ENCODE data around the gene SLC2A9.

The SLC2A9 gene

DNA sequence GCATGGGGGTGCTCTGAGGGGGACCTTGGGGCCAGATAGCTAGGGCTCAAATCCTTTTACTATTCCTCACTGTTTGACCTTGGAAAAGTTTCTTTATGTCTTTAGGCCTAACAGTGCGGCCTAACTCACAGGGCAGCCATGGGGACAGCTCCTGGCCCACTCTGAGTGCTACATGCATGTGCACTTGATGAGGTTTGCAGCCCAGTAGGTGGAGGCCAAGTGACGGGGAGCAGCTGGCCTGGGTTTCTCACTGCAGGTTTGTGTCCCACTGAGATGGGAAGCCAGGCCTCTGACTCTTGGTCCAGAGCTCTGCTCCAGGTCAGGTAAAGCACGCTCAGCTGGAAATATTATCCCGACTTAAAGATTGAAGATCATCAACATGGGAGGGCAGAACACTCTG is 102.8 kb downstream of the SLC2A9 start:
- TF ChIP-seq, protein P1, sequence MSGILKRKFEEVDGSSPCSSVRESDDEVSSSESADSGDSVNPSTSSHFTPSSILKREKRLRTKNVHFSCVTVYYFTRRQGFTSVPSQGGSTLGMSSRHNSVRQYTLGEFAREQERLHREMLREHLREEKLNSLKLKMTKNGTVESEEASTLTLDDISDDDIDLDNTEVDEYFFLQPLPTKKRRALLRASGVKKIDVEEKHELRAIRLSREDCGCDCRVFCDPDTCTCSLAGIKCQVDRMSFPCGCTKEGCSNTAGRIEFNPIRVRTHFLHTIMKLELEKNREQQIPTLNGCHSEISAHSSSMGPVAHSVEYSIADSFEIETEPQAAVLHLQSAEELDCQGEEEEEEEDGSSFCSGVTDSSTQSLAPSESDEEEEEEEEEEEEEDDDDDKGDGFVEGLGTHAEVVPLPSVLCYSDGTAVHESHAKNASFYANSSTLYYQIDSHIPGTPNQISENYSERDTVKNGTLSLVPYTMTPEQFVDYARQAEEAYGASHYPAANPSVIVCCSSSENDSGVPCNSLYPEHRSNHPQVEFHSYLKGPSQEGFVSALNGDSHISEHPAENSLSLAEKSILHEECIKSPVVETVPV (CRISPR knock-in tag; IDR thresholded peaks at IDR 0.05), result no peak
- no peak for TF ChIP-seq CSDC2 (CRISPR knock-in tag; IDR thresholded peaks at IDR 0.05)
- no peak for TF ChIP-seq PPARA (CRISPR knock-in tag; IDR thresholded peaks at IDR 0.05; ENCODE audit: borderline replicate concordance)
- no peak for TF ChIP-seq TCF4 (CRISPR knock-in tag; IDR thresholded peaks at IDR 0.05; ENCODE audit: borderline replicate concordance)
- TF ChIP-seq, protein P2, sequence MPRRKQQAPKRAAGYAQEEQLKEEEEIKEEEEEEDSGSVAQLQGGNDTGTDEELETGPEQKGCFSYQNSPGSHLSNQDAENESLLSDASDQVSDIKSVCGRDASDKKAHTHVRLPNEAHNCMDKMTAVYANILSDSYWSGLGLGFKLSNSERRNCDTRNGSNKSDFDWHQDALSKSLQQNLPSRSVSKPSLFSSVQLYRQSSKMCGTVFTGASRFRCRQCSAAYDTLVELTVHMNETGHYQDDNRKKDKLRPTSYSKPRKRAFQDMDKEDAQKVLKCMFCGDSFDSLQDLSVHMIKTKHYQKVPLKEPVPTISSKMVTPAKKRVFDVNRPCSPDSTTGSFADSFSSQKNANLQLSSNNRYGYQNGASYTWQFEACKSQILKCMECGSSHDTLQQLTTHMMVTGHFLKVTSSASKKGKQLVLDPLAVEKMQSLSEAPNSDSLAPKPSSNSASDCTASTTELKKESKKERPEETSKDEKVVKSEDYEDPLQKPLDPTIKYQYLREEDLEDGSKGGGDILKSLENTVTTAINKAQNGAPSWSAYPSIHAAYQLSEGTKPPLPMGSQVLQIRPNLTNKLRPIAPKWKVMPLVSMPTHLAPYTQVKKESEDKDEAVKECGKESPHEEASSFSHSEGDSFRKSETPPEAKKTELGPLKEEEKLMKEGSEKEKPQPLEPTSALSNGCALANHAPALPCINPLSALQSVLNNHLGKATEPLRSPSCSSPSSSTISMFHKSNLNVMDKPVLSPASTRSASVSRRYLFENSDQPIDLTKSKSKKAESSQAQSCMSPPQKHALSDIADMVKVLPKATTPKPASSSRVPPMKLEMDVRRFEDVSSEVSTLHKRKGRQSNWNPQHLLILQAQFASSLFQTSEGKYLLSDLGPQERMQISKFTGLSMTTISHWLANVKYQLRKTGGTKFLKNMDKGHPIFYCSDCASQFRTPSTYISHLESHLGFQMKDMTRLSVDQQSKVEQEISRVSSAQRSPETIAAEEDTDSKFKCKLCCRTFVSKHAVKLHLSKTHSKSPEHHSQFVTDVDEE (CRISPR knock-in tag; IDR thresholded peaks at IDR 0.05), result no peak
- TF ChIP-seq ZC3H10 (CRISPR knock-in tag; IDR thresholded peaks at IDR 0.05), result no peak
- TF ChIP-seq ESRRG (CRISPR knock-in tag; IDR thresholded peaks at IDR 0.05), result no peak
- TF ChIP-seq SNAI2 (CRISPR knock-in tag; IDR thresholded peaks at IDR 0.05), result no peak
- TF ChIP-seq, protein P3, sequence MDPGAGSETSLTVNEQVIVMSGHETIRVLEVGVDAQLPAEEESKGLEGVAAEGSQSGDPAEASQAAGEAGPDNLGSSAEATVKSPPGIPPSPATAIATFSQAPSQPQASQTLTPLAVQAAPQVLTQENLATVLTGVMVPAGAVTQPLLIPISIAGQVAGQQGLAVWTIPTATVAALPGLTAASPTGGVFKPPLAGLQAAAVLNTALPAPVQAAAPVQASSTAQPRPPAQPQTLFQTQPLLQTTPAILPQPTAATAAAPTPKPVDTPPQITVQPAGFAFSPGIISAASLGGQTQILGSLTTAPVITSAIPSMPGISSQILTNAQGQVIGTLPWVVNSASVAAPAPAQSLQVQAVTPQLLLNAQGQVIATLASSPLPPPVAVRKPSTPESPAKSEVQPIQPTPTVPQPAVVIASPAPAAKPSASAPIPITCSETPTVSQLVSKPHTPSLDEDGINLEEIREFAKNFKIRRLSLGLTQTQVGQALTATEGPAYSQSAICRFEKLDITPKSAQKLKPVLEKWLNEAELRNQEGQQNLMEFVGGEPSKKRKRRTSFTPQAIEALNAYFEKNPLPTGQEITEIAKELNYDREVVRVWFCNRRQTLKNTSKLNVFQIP (CRISPR knock-in tag; IDR thresholded peaks at IDR 0.05; ENCODE audit: borderline replicate concordance, low read depth), result no peak
- no peak for TF ChIP-seq OSR1 (CRISPR knock-in tag; IDR thresholded peaks at IDR 0.05)
- no peak for TF ChIP-seq ISL1 (CRISPR knock-in tag; IDR thresholded peaks at IDR 0.05)
- TF ChIP-seq, protein P4, sequence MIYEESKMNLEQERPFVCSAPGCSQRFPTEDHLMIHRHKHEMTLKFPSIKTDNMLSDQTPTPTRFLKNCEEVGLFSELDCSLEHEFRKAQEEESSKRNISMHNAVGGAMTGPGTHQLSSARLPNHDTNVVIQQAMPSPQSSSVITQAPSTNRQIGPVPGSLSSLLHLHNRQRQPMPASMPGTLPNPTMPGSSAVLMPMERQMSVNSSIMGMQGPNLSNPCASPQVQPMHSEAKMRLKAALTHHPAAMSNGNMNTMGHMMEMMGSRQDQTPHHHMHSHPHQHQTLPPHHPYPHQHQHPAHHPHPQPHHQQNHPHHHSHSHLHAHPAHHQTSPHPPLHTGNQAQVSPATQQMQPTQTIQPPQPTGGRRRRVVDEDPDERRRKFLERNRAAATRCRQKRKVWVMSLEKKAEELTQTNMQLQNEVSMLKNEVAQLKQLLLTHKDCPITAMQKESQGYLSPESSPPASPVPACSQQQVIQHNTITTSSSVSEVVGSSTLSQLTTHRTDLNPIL (CRISPR knock-in tag; IDR thresholded peaks at IDR 0.05; ENCODE audit: low read depth), result no peak
- TF ChIP-seq ZNF8 (CRISPR knock-in tag; IDR thresholded peaks at IDR 0.05), result no peak
- TF ChIP-seq TOX (CRISPR knock-in tag; IDR thresholded peaks at IDR 0.05; ENCODE audit: borderline replicate concordance), result no peak
- no peak for TF ChIP-seq ZNF70 (CRISPR knock-in tag; IDR thresholded peaks at IDR 0.05)
- no peak for TF ChIP-seq RARB (CRISPR knock-in tag; IDR thresholded peaks at IDR 0.05)
- ATAC-seq, result no peak

DNA sequence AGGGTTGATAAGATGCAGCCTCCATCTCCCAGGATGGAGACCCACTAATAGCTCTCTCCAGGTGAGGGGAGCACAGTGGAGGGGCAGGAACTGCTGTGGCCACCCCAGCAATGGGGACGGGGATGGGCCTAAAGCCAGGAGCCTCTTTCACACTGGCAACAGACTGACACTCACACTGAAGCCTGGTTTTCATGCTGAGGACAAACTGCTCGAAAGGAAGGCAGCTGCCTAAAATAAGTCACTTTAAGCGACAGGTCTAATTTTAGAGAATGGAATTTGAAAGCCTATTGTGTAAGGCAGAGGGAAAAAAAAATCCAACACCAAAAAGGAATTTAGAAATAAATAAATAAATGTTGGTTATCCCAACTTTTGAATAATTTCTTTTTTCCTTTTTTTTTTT is 104.4 kb downstream of the SLC2A9 start:
- no peak for TF ChIP-seq ZNF565 (CRISPR knock-in tag; conservative IDR thresholded peaks at IDR 0.05; ENCODE audit: low read depth)
- TF ChIP-seq, protein P3 (CRISPR knock-in tag; IDR thresholded peaks at IDR 0.05; ENCODE audit: borderline replicate concordance, low read depth), result no peak
- TF ChIP-seq ISL1 (CRISPR knock-in tag; IDR thresholded peaks at IDR 0.05), result no peak
- TF ChIP-seq ESRRG (CRISPR knock-in tag; IDR thresholded peaks at IDR 0.05), result no peak
- TF ChIP-seq GLIS3 (CRISPR knock-in tag; IDR thresholded peaks at IDR 0.05), result no peak
- no peak for TF ChIP-seq TCF4 (CRISPR knock-in tag; IDR thresholded peaks at IDR 0.05; ENCODE audit: borderline replicate concordance)
- no peak for TF ChIP-seq OSR1 (CRISPR knock-in tag; IDR thresholded peaks at IDR 0.05)
- no peak for TF ChIP-seq CSDC2 (CRISPR knock-in tag; IDR thresholded peaks at IDR 0.05)
- ATAC-seq, result no peak

DNA sequence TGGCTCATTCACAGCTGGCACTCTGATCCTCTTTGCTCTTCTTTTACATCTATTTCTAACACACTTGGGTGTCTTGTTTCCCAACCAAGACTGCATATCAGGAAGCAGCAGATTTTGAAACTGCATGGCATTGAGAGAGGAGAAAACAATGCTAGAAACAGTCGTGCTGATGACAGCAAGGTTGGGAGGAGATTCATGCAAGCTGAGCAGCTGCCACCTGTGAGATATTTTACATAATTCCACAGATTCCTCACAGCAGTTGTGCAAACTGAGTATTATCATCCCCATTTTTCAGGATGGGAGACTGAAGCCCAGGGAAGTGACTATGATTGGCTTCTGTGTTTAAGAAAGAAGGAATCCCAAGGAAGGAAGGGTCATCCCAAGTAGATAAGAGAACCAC is 105.0 kb downstream of the SLC2A9 start:
- ATAC-seq, result no peak
- TF ChIP-seq, protein P4 (CRISPR knock-in tag; IDR thresholded peaks at IDR 0.05; ENCODE audit: low read depth), result no peak
- TF ChIP-seq, protein P5, sequence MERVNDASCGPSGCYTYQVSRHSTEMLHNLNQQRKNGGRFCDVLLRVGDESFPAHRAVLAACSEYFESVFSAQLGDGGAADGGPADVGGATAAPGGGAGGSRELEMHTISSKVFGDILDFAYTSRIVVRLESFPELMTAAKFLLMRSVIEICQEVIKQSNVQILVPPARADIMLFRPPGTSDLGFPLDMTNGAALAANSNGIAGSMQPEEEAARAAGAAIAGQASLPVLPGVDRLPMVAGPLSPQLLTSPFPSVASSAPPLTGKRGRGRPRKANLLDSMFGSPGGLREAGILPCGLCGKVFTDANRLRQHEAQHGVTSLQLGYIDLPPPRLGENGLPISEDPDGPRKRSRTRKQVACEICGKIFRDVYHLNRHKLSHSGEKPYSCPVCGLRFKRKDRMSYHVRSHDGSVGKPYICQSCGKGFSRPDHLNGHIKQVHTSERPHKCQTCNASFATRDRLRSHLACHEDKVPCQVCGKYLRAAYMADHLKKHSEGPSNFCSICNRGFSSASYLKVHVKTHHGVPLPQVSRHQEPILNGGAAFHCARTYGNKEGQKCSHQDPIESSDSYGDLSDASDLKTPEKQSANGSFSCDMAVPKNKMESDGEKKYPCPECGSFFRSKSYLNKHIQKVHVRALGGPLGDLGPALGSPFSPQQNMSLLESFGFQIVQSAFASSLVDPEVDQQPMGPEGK (CRISPR knock-in tag; IDR thresholded peaks at IDR 0.05; ENCODE audit: borderline replicate concordance), result no peak
- no peak for TF ChIP-seq SNAI2 (CRISPR knock-in tag; IDR thresholded peaks at IDR 0.05)
- TF ChIP-seq TCF4 (CRISPR knock-in tag; IDR thresholded peaks at IDR 0.05; ENCODE audit: borderline replicate concordance), result no peak
- TF ChIP-seq ZFP30 (CRISPR knock-in tag; IDR thresholded peaks at IDR 0.05), result no peak
